ENCODE measurements around the gene BTBD3.

BTBD3 gene

GRCh38 chr20:11970243-11970836 lies 52.6 kb downstream of the BTBD3 start:
- DNase-seq (ENCODE audit: low spot score), result no peak

- no peak for DNase-seq (ENCODE audit: low spot score)
Measured at GRCh38 chr20:11972478-11972877, 54.8 kb downstream of the BTBD3 start.
